ENCODE data around the gene AGER. TPM values are rescaled to one million over a fixed set of nuclear protein-coding genes. Genes with fewer than 3 reads are reported as not detected.

Gene AGER
- total RNA-seq (2021), result 14.3 and 17.8 TPM in 2 replicates
- long read RNA-seq, partial matches to known transcripts, result 3 of 11 reads
- long read RNA-seq, other reads (novel, unspliced or antisense), result 5 of 11 reads

DNA sequence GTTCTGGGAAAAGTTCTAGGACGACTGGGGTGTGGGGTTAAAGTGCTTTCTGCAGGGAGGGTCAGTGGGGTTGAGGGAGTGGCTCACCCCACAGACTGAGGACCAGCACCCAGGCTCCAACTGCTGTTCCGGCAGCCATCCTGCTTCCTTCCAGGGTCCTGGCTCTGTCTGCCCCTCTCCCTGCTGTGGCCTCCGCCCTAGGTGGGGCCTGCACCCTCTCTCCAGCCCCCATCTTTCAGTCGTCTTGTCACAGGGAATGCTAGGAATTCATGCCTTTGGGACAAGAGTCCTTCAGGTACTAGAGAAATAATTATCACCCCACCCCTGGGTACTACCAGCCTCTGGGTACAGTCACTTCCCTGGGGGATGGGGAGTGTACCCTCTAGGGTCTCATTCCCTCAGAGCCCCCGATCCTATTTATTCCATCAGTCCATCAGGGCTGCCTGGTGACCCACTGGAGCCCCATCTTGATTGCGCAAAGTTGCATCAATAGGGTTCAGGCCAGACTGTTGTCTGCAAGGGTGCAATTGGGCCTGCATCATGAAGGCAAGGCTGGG lies at the start of gene AGER:
Gene AGER (minus strand): TSS at position 170 of the 557 bp plus-strand sequence. CDS start 31 bp downstream, at position 139.
- no peaks in the 10 kb centered on the region for H3K4me1 ChIP-seq (ENCODE audit: insufficient read depth, low read length)
- Mint-ChIP-seq H3K9me3 (no peaks in the 10 kb centered on the region; a peak in 1 of 5 replicates), H3K27me3 (ENCODE audit: low read depth) (no peaks in the 10 kb centered on the region; the same call in 1 of the 2 replicates), H3K4me3 (no peak within 1 kb of the TSS), H3K27ac (peak within 1 kb of the TSS in 1 of 3 experiments; percentile 19; a peak in 2 of 7 replicates), H3K36me3 (ENCODE audit: insufficient read depth in 1 of 3, low read depth in 3 of 3) (peaks cover 31 to 83% (median 70%) of the 10 kb centered on the region in 3 experiments), H3K4me1 (peaks cover 18 to 32% of the 10 kb centered on the region in 2 experiments)
- no peak within 1 kb of the TSS for H3K4ac ChIP-seq (ENCODE audit: low read depth, low read length)
- no peak within 1 kb of the TSS for H2BK120ac ChIP-seq (ENCODE audit: low read depth, low read length, poor library complexity, severe bottlenecking)
- no peak within 1 kb of the TSS for H4K8ac ChIP-seq (replicated peaks; ENCODE audit: insufficient read length, low read depth, low read length)
- no peak for DNase-seq
- no peak within 1 kb of the TSS for H4K91ac ChIP-seq (ENCODE audit: insufficient read length, low read depth, low read length)
- no peaks in the 10 kb centered on the region for H4K20me1 ChIP-seq (ENCODE audit: control insufficient read depth, insufficient read depth, insufficient read length)
- no peak within 1 kb of the TSS for H2BK5ac ChIP-seq (ENCODE audit: insufficient read length, low read length)
- WGBS (ENCODE audit: extremely low coverage, insufficient read length, low lambda C conversion rate), result no CpG with 5 or more reads among the region's 6 CpGs
- no peak within 1 kb of the TSS for H4K5ac ChIP-seq (ENCODE audit: insufficient read length, low read depth, low read length)
- H3K79me1 ChIP-seq (ENCODE audit: insufficient read depth, low read depth, low read length, poor library complexity, severe bottlenecking), result no peaks in the 10 kb centered on the region
- no peak within 1 kb of the TSS for H2BK12ac ChIP-seq (ENCODE audit: insufficient read length, low read depth, low read length)
- H2AFZ ChIP-seq (ENCODE audit: low read length), result no peak within 1 kb of the TSS
- no peak within 1 kb of the TSS for H2AK5ac ChIP-seq (ENCODE audit: insufficient read length, low read length)
- no peak within 1 kb of the TSS for H3K9ac ChIP-seq (ENCODE audit: extremely low read depth, insufficient read length, low read length)
- no peak within 1 kb of the TSS for H3T11ph ChIP-seq (ENCODE audit: low read length)
- peaks cover 3% of the 10 kb centered on the region; the same call in 1 of the 2 replicates for H3K79me2 ChIP-seq (ENCODE audit: insufficient read depth, low read length)
- no peak within 1 kb of the TSS for H3K27ac ChIP-seq (ENCODE audit: insufficient read length, low read depth, low read length)
- H2BK20ac ChIP-seq (ENCODE audit: low read depth, low read length, poor library complexity, severe bottlenecking), result no peak within 1 kb of the TSS
- TF ChIP-seq, protein P1, sequence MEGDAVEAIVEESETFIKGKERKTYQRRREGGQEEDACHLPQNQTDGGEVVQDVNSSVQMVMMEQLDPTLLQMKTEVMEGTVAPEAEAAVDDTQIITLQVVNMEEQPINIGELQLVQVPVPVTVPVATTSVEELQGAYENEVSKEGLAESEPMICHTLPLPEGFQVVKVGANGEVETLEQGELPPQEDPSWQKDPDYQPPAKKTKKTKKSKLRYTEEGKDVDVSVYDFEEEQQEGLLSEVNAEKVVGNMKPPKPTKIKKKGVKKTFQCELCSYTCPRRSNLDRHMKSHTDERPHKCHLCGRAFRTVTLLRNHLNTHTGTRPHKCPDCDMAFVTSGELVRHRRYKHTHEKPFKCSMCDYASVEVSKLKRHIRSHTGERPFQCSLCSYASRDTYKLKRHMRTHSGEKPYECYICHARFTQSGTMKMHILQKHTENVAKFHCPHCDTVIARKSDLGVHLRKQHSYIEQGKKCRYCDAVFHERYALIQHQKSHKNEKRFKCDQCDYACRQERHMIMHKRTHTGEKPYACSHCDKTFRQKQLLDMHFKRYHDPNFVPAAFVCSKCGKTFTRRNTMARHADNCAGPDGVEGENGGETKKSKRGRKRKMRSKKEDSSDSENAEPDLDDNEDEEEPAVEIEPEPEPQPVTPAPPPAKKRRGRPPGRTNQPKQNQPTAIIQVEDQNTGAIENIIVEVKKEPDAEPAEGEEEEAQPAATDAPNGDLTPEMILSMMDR (conservative IDR thresholded peaks at IDR 0.05), result no peak
- H3K9me3 ChIP-seq (ENCODE audit: control insufficient read depth, low read depth, low read length), result no peaks in the 10 kb centered on the region
- H3K4me2 ChIP-seq (ENCODE audit: insufficient read depth, insufficient read length, low read length), result no peak within 1 kb of the TSS
- no peak within 1 kb of the TSS for H3K18ac ChIP-seq (ENCODE audit: insufficient read length, low read depth, low read length)
- no peak within 1 kb of the TSS for H3K14ac ChIP-seq (ENCODE audit: insufficient read depth, low read length)
- peaks cover 2% of the 10 kb centered on the region for H3K23me2 ChIP-seq (ENCODE audit: insufficient read length, low read depth, low read length, poor library complexity, severe bottlenecking)
- no peak within 1 kb of the TSS for H2BK15ac ChIP-seq (ENCODE audit: low read depth, low read length)
- no peak within 1 kb of the TSS for H3K23ac ChIP-seq (ENCODE audit: insufficient read length, low read depth, low read length)
- no peak within 1 kb of the TSS for H3K56ac ChIP-seq (ENCODE audit: insufficient read length, low read depth, low read length)
- no peaks in the 10 kb centered on the region for H3K27me3 ChIP-seq (ENCODE audit: insufficient read depth, low read length)
